Hematopoietic multipotent progenitor cell treated with erythropoietin and hydrocortisone succinate and interleukin-3 and kit ligand, for 4 days (in vitro differentiated cells): ENCODE results near the gene INO80C.
A peak's percentile ranks its signal among the peaks of the same experiment; 100 is the strongest.
"Not testable (repeated sequence)": the region's sequence is repeated elsewhere in the genome, so short reads cannot be mapped to it uniquely, and the experiment has no call there.

Source experiments
- DNase-seq: peaks from one replicate; pipeline ENCODE4 v3.0.0-alpha.2; 2015

INO80C gene

GRCh38 chr18:35487525-35487924 lies 10.2 kb downstream of the INO80C start:
- not testable (repeated sequence) for DNase-seq

- no peak for DNase-seq
Observed at GRCh38 chr18:35485852-35486251, 11.9 kb downstream of the INO80C start.

- DNase-seq = no peak
Observed at GRCh38 chr18:35484034-35484433, 13.7 kb downstream of the INO80C start.

- no peak for DNase-seq
Observed at GRCh38 chr18:35481960-35482366, 15.8 kb downstream of the INO80C start.

GRCh38 chr18:35479911-35480586 lies 17.7 kb downstream of the INO80C start:
- no peak for DNase-seq

GRCh38 chr18:35478520-35479435 lies 19.0 kb downstream of the INO80C start:
- no peak for DNase-seq

- DNase-seq = no peak
Observed at GRCh38 chr18:35477974-35478373, 19.8 kb downstream of the INO80C start.

GRCh38 chr18:35477497-35477896 lies 20.3 kb downstream of the INO80C start:
- DNase-seq = peak; percentile 48

GRCh38 chr18:35474884-35475283 lies 22.9 kb downstream of the INO80C start:
- DNase-seq = no peak

GRCh38 chr18:35473562-35473961 lies 24.2 kb downstream of the INO80C start:
- DNase-seq = no peak

GRCh38 chr18:35470435-35470834 lies 27.3 kb downstream of the INO80C start:
- DNase-seq = no peak

GRCh38 chr18:35469725-35470124 lies 28.0 kb downstream of the INO80C start:
- DNase-seq = no peak

GRCh38 chr18:35468711-35469110 lies 29.0 kb downstream of the INO80C start:
- no peak for DNase-seq

- no peak for DNase-seq
Observed at GRCh38 chr18:35467624-35468016, 30.1 kb downstream of the INO80C start.

GRCh38 chr18:35466815-35467623 lies 30.7 kb downstream of the INO80C start:
- no peak for DNase-seq

- no peak for DNase-seq
Observed at GRCh38 chr18:35466334-35466733, 31.4 kb downstream of the INO80C start.

- DNase-seq = no peak
Observed at GRCh38 chr18:35465329-35465728, 32.4 kb downstream of the INO80C start.

GRCh38 chr18:35464831-35465279 lies 32.9 kb downstream of the INO80C start:
- peak; percentile 76 for DNase-seq

GRCh38 chr18:35463827-35464226 lies 33.9 kb downstream of the INO80C start:
- no peak for DNase-seq

- DNase-seq = peak; percentile 95
Observed at GRCh38 chr18:35463050-35463449, 34.7 kb downstream of the INO80C start.

- no peak for DNase-seq
Observed at GRCh38 chr18:35460736-35461161, 37.0 kb downstream of the INO80C start.

GRCh38 chr18:35459997-35460396 lies 37.8 kb downstream of the INO80C start:
- no peak for DNase-seq
